HG02588 (cell line): Measurements from ENCODE around the gene VTCN1.

Source experiments
- ATAC-seq: cut with Tn5 transposase; IDR thresholded peaks from one replicate; pipeline ENCODE4 v1.9.1; 2021; ENCODE audit warnings: mild to moderate bottlenecking, moderate library complexity; ENCODE audit not compliant: unreplicated experiment

Gene VTCN1

GRCh38 chr1:117210386-117210785, 341 bp downstream of the VTCN1 start:
- no peak for ATAC-seq

- no peak for ATAC-seq
Measured at GRCh38 chr1:117209094-117209493, 1.6 kb downstream of the VTCN1 start.

GRCh38 chr1:117208580-117208979, 2.1 kb downstream of the VTCN1 start:
- ATAC-seq: no peak

- no peak for ATAC-seq
Measured at GRCh38 chr1:117205368-117205767, 5.4 kb downstream of the VTCN1 start.

- ATAC-seq: no peak
Measured at GRCh38 chr1:117201808-117202207, 8.9 kb downstream of the VTCN1 start.

- ATAC-seq: no peak
Measured at GRCh38 chr1:117198097-117198496, 12.6 kb downstream of the VTCN1 start.

GRCh38 chr1:117189726-117190125, 21.0 kb downstream of the VTCN1 start:
- no peak for ATAC-seq

GRCh38 chr1:117188816-117189437, 21.8 kb downstream of the VTCN1 start:
- no peak for ATAC-seq

- ATAC-seq: no peak
Measured at GRCh38 chr1:117188170-117188815, 22.4 kb downstream of the VTCN1 start.

GRCh38 chr1:117183112-117183511, 27.6 kb downstream of the VTCN1 start:
- no peak for ATAC-seq

GRCh38 chr1:117182319-117182718, 28.4 kb downstream of the VTCN1 start:
- no peak for ATAC-seq

- no peak for ATAC-seq
Measured at GRCh38 chr1:117181630-117182041, 29.1 kb downstream of the VTCN1 start.

- ATAC-seq: no peak
Measured at GRCh38 chr1:117180147-117180967, 30.4 kb downstream of the VTCN1 start.

GRCh38 chr1:117179471-117179870, 31.3 kb downstream of the VTCN1 start:
- no peak for ATAC-seq

GRCh38 chr1:117178756-117179155, 32.0 kb downstream of the VTCN1 start:
- no peak for ATAC-seq

- ATAC-seq: no peak
Measured at GRCh38 chr1:117177376-117177775, 33.4 kb downstream of the VTCN1 start.

- no peak for ATAC-seq
Measured at GRCh38 chr1:117176579-117176978, 34.1 kb downstream of the VTCN1 start.

- ATAC-seq: no peak
Measured at GRCh38 chr1:117174851-117175250, 35.9 kb downstream of the VTCN1 start.

- ATAC-seq: no peak
Measured at GRCh38 chr1:117173691-117174090, 37.0 kb downstream of the VTCN1 start.

GRCh38 chr1:117173006-117173405, 37.7 kb downstream of the VTCN1 start:
- no peak for ATAC-seq

GRCh38 chr1:117171900-117172511, 38.7 kb downstream of the VTCN1 start:
- ATAC-seq: no peak
